GM12874 (cell line): ENCODE data around the gene ARL5C.

Experiments used
- CTCF ChIP-seq: IDR thresholded peaks from 2 replicates; pipeline ENCODE4 v1.5.1; 2011; ENCODE audit warnings: low read depth, mild to moderate bottlenecking, control low read depth, low read length, moderate library complexity; ENCODE audit not compliant: insufficient read depth

The ARL5C gene

DNA sequence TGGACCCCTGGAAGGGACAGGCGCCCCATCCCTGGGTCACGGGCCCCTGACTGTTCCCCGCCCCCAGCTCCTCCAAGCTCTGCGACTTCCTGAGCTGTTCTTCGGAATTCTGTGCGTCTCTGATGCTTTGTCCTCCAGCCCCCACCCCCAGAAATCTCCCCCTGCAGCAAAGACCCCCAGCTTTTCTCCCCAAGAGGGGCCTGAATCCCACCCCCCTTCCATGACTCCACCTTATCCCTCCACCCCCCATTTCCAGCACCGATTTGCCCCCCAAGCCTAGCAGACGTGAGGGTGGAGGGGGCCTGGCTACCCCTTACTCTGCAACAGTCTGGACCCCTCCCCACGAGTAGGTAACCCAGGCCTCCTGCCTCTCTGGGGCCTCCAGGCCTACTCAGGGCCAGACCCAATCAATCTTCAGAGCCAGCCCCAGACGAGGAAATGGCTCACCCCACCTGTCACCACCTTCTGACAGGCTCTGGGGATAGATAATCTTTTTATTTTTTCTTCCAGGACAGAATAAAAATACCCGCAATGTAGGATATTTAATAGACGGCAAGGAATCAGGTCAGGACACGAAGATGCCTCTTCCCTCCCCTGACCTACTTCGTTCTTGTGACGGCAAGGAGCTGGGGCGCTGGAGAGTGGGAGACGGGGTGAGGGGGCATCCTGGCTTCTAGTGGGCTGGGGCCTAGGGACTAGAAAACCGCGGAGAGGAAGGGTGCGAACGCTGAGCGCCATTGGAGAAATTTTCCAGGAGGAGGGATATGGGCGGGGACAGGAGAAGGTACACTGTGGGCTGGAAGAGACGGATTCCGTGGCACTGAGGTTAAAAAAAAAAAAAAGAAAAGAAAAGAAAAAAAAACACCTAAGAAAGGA lies 13.8 kb downstream of the ARL5C start:
- no peak for TF ChIP-seq CTCF

DNA sequence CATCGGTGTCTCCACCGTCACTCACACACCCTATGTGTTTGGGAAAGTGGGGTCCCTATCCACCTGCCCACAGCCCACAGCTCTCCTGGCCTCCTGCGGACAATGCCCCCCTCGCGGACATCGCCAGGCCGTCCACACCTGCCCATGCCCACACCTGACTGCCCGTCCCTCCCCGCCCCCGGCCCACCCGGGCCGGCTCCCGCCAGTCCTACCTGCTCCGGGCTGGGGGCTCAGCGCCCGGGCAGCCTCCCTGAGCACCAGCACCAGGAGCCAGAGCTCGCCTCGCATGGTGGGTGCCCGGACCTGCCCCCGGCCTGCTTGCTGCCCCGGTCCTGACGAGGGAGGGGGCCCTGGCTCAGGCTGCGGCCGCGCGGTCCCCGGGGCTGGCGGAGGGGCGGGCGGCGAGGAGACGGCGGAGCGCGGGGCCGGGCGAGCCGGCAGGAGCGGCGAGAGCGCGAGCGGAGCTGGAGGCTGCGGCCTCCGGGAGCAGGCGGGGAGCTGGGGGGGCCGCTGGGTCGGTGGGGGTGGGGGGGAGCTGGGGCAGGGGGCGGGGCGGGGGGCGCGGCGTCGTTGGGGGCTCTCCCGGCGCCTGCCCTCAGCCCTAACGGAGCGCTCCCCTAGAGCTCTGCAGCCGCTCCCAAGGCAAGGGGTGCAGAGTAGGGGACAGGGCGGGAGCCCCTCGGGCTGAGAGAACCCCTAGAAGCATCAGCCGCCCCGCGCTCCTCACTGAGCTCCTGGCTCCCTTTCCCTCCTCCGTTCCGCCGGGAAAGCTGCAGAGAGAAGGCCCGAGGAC lies 14.6 kb downstream of the ARL5C start, which contains the start of gene PLXDC1:
Gene PLXDC1 (minus strand): TSS at position 488 of the 793 bp plus-strand sequence. CDS start 200 bp downstream, at position 288.
- no peak for TF ChIP-seq CTCF

GRCh38 chr17:39150795-39151149 lies 15.2 kb downstream of the ARL5C start:
- TF ChIP-seq CTCF = no peak

GRCh38 chr17:39150104-39150634 lies 15.8 kb downstream of the ARL5C start:
- no peak for TF ChIP-seq CTCF

- no peak for TF ChIP-seq CTCF
Observed at GRCh38 chr17:39147221-39148185, 18.5 kb downstream of the ARL5C start.

DNA sequence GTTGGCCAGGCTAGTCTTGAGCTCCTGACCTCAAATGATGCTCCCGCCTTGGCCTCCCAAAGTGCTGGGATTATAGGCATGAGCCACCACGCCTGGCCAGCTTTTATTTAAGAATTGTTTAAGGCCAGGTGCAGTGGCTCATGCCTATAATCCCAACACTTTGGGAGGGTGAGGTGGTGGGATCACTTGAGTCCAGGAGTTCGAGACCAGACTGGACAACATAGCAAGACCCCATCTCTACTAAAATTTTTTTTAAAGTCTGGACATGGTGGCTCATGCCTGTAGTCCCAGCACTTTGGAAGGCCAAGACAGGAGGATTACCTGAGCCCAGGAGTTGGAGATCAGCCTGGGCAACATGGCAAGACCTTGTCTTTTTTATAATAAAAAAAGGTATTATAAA lies 19.7 kb downstream of the ARL5C start:
- TF ChIP-seq CTCF = no peak
